ENCODE results near the gene EIF4EBP3.
"Not testable (repeated sequence)": the region's sequence is repeated elsewhere in the genome, so short reads cannot be mapped to it uniquely, and the experiment has no call there.

EIF4EBP3 gene

DNA sequence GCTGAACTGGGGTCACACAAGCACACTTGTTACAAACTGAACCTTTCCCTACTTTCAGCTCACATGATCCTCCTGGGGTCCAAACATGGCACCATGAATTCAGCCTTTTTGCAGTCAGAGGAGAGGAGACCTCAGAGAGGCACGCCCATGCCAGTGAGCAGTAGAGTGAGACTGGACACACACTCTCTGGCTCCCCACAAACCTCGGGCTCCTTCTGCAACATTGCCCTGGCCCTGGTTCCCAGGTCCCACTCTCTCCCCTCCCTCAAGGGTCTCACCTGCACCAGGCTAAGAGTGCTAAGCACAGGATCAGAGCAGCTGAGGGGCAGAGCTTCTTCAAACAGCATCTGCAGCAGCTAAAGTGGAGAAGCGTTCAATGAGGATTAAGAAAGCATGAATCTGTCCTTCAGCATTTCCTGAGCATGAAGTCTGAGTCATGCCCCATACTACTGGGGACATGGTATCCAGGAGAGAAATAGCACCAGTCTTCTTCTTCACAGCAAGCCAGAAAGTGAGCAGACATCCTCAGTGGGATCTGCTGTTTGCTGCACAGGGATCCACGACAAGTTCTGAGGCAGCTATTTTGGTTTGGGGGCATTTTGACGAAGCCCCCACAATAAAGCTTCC lies 44.4 kb downstream of the EIF4EBP3 start:
- H3K4me3 ChIP-seq (replicated peaks; ENCODE audit: low read depth, low read length): no peak overlapping the region
- TF ChIP-seq, protein P1, sequence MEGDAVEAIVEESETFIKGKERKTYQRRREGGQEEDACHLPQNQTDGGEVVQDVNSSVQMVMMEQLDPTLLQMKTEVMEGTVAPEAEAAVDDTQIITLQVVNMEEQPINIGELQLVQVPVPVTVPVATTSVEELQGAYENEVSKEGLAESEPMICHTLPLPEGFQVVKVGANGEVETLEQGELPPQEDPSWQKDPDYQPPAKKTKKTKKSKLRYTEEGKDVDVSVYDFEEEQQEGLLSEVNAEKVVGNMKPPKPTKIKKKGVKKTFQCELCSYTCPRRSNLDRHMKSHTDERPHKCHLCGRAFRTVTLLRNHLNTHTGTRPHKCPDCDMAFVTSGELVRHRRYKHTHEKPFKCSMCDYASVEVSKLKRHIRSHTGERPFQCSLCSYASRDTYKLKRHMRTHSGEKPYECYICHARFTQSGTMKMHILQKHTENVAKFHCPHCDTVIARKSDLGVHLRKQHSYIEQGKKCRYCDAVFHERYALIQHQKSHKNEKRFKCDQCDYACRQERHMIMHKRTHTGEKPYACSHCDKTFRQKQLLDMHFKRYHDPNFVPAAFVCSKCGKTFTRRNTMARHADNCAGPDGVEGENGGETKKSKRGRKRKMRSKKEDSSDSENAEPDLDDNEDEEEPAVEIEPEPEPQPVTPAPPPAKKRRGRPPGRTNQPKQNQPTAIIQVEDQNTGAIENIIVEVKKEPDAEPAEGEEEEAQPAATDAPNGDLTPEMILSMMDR (IDR thresholded peaks at IDR 0.05; ENCODE audit: low read length, missing control alignments): no peak
- peak; percentile 66 for DNase-seq (ENCODE audit: low read depth)

- not testable (repeated sequence) for H3K4me3 ChIP-seq (replicated peaks; ENCODE audit: low read depth, low read length)
Measured at GRCh38 chr5:140593070-140593469, 45.6 kb downstream of the EIF4EBP3 start.

DNA sequence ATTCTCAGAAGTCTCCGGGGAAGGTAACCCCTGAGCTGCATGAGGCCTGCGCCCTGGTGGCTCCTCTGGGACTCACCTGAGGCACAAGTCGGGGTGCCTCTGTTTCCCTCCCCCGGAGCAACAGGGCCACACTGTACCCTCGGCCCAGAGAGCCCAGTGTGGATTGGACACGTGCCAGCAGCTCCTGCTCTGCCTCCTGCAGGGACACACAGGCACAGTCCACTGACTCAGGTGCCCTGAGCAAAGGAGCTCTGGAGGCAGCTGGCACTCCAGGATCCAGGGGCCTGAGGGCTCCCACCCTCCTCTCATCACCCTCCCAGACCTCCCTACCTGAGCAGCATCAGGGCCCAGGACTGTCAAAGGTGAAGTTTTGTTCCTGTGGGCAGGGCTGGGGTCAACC lies 46.7 kb downstream of the EIF4EBP3 start:
- no peak for DNase-seq (ENCODE audit: low read depth)
- TF ChIP-seq, protein P1 (IDR thresholded peaks at IDR 0.05; ENCODE audit: low read length, missing control alignments): no peak
- no peak overlapping the region for H3K4me3 ChIP-seq (replicated peaks; ENCODE audit: low read depth, low read length)

More at GRCh38 chr5:140593070-140593469, 45.6 kb downstream of the EIF4EBP3 start:
- not testable (repeated sequence) for DNase-seq (ENCODE audit: low read depth)

DNA sequence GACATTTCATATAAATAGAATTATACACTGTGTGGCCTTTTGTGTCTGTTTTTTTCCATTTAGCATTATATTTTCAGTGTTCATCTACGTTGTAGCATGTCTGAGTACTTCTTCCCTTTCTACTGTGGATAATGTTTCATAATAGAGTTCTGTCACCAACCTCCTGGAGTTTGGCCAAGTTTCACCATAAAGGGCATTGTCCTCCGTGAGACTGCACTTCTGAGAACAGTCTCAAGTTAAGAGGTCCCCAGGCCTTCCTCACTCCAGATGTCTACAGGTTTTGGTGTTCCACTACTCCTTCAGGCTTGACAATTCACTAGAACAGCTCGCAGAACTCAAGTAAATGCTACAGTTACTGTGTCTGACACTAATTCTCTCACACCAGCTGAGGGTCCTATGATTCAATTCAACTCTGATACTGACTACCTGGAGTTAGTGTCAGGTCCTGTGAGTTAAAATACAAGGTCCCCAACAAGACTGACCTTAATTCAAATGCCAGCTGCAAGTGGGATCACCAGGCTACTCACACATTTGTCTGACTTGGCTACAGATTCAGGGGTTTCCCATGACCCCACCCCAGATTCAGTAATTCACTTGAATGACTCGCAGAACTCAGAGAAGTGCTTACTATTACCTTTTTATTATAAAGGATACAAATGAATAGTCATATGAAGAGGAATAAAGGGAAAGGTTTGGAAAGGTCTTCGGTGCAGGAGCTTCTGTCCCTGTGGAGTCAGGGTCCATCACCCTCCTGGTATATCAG lies 48.3 kb downstream of the EIF4EBP3 start:
- DNase-seq (ENCODE audit: low read depth): peak; percentile 49
- TF ChIP-seq, protein P1 (IDR thresholded peaks at IDR 0.05; ENCODE audit: low read length, missing control alignments): no peak
- no peak overlapping the region for H3K4me3 ChIP-seq (replicated peaks; ENCODE audit: low read depth, low read length)

DNA sequence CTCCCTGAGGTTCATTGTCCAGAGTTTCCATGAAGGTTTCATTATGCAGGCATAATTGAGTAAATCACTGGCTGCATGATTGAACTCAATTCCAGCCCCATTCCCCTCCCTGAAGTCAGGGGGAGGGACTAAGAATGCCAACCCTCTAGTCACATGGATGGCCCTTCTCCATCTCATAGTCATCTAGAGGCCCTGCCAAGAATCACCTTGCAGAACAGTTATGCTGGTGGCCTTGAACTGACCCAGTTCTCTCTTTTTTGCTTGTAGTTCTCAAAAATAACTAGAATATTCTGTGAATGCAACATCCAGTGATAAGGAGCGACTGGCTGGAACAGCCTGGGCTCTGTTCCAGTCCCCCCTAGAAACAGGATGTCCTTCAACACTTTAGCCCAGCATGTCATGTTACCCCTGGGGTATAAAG lies 48.9 kb downstream of the EIF4EBP3 start:
- TF ChIP-seq, protein P1 (IDR thresholded peaks at IDR 0.05; ENCODE audit: low read length, missing control alignments): no peak
- DNase-seq (ENCODE audit: low read depth): peak; percentile 62
- H3K4me3 ChIP-seq (replicated peaks; ENCODE audit: low read depth, low read length): no peak overlapping the region

GRCh38 chr5:140598836-140599235 lies 51.4 kb downstream of the EIF4EBP3 start:
- DNase-seq (ENCODE audit: low read depth): no peak
- H3K4me3 ChIP-seq (replicated peaks; ENCODE audit: low read depth, low read length): no peak overlapping the region
- TF ChIP-seq, protein P1 (IDR thresholded peaks at IDR 0.05; ENCODE audit: low read length, missing control alignments): no peak

All from fibroblast of pulmonary artery (primary cell).